ENCODE results near the gene RSAD2.
"Not testable (repeated sequence)": the region's sequence is repeated elsewhere in the genome, so short reads cannot be mapped to it uniquely, and the experiment has no call there.

RSAD2 gene

GRCh38 chr2:6855860-6856547 lies 21.6 kb upstream of the RSAD2 start:
- no peaks in the 10 kb centered on the region for H3K27me3 ChIP-seq
- H3K4me1 ChIP-seq = no peaks in the 10 kb centered on the region
- H3K27ac ChIP-seq = no peak overlapping the region
- intact Hi-C loops (cut with DNase I; ENCODE audit: low total_unique reads) = no loop called here
- no peak for TF ChIP-seq CTCF (IDR thresholded peaks at IDR 0.05)
- H3K9me3 ChIP-seq = peaks cover 0 to 5% (median 2%) of the 10 kb centered on the region in 3 donors
- DNase-seq = no peak
- no peak overlapping the region for H3K4me3 ChIP-seq
- H3K36me3 ChIP-seq = peaks cover 19 to 41% (median 23%) of the 10 kb centered on the region in 3 donors

- no peak for DNase-seq
- Histone ChIP-seq H3K27me3 (no peaks in the 10 kb centered on the region), H3K36me3 (peaks cover 14 to 39% (median 19%) of the 10 kb centered on the region in 3 donors), H3K4me1 (no peaks in the 10 kb centered on the region), H3K4me3 (no peak overlapping the region), H3K9me3 (peaks cover 0 to 5% (median 2%) of the 10 kb centered on the region in 3 donors), H3K27ac (no peak overlapping the region)
- intact Hi-C loops (cut with DNase I; ENCODE audit: low total_unique reads) = no loop called here
- TF ChIP-seq CTCF (IDR thresholded peaks at IDR 0.05) = no peak
These were observed 21.0 kb upstream of the RSAD2 start for GRCh38 chr2:6856548-6856920.

- H3K4me1 ChIP-seq; H3K27me3 ChIP-seq; H3K9me3 ChIP-seq; intact Hi-C loops (cut with DNase I; ENCODE audit: low total_unique reads); H3K4me3 ChIP-seq; DNase-seq; H3K27ac ChIP-seq: not testable (repeated sequence)
- H3K36me3 ChIP-seq = peaks cover 12 to 26% (median 19%) of the 10 kb centered on the region in 3 donors
These were observed 19.0 kb upstream of the RSAD2 start for GRCh38 chr2:6858466-6859027.

- Histone ChIP-seq H3K9me3 (peaks cover 0 to 5% (median 2%) of the 10 kb centered on the region in 3 donors), H3K27ac (no peak overlapping the region), H3K27me3 (no peaks in the 10 kb centered on the region), H3K4me1 (peaks cover 0 to 5% (median 2%) of the 10 kb centered on the region in 4 donors), H3K36me3 (peaks cover 12 to 26% (median 19%) of the 10 kb centered on the region in 3 donors), H3K4me3 (no peak overlapping the region)
- no peak for DNase-seq
- intact Hi-C loops (cut with DNase I; ENCODE audit: low total_unique reads) = no loop called here
- no peak for TF ChIP-seq CTCF (IDR thresholded peaks at IDR 0.05)
These were observed 17.3 kb upstream of the RSAD2 start for GRCh38 chr2:6860296-6860695.

GRCh38 chr2:6863792-6864191 lies 13.8 kb upstream of the RSAD2 start:
- Histone ChIP-seq H3K36me3 (peaks cover 8 to 21% (median 17%) of the 10 kb centered on the region in 3 donors), H3K4me3 (no peak overlapping the region), H3K27me3 (no peaks in the 10 kb centered on the region), H3K27ac (no peak overlapping the region), H3K9me3 (peaks cover 0 to 5% (median 0%) of the 10 kb centered on the region in 3 donors), H3K4me1 (peaks cover 0 to 14% (median 9%) of the 10 kb centered on the region in 4 donors)
- TF ChIP-seq CTCF (IDR thresholded peaks at IDR 0.05) = no peak
- no peak for DNase-seq
- intact Hi-C loops (cut with DNase I; ENCODE audit: low total_unique reads) = no loop called here

- H3K36me3 ChIP-seq = peaks cover 5 to 18% (median 12%) of the 10 kb centered on the region in 3 donors
- peak overlapping the region in 1 of 2 donors; percentile 69 for H3K4me3 ChIP-seq
- H3K27ac ChIP-seq = no peak overlapping the region
- H3K27me3 ChIP-seq = no peaks in the 10 kb centered on the region
- DNase-seq = no peak
- no peak for TF ChIP-seq CTCF (IDR thresholded peaks at IDR 0.05)
- peaks cover 0 to 4% (median 0%) of the 10 kb centered on the region in 3 donors for H3K9me3 ChIP-seq
- H3K4me1 ChIP-seq = peaks cover 0 to 14% (median 9%) of the 10 kb centered on the region in 4 donors
- intact Hi-C loops (cut with DNase I; ENCODE audit: low total_unique reads) = no loop called here
These were observed 13.3 kb upstream of the RSAD2 start for GRCh38 chr2:6864231-6864754.

All from tibial artery (tissue), 4 donors.